Skeletal muscle cell (primary cell): ENCODE results near the gene LCOR.
"Not testable (repeated sequence)": the region's sequence is repeated elsewhere in the genome, so short reads cannot be mapped to it uniquely, and the experiment has no call there.

ENCODE experiments used
- DNase-seq: peaks from one replicate; pipeline ENCODE4 v3.0.0-alpha.2; 2010; ENCODE audit warnings: low read depth
- H3K4me3 ChIP-seq: 2 replicates; pipeline ENCODE4 v1.5.1; 2011; ENCODE audit warnings: low read depth, mild to moderate bottlenecking, control low read depth, low read length, moderate library complexity

Gene LCOR

DNA sequence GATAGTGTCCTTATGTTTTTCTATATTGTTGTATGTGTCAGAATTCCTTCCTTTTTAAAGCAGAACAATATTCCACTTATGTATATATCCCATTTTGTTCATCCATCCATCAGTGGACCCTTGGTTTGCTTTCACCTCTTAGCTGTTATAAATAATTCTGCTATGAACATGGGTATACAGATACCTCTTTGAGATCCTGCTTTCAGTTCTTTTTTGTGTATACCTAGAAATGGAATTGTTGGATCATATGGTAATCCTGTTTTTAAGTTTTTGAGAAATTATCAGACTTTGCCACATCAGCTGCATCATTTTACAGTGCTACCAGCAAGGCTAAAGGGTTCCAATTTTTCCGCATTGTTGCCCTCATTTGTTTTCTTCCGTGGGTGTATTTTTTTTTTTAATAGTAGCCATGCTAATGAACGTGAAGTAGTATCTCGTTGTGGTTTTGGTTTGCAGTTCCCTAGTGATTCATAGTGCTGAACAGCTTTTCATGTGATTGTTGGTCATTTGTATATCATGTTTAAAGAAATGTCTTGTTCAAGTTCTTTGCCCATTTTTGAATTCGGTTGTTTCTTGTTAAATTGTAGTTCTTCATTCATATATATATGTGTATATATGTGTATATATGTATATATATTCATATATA lies 87.8 kb downstream of the LCOR start:
- no peak for DNase-seq
- H3K4me3 ChIP-seq, result no peak overlapping the region

DNA sequence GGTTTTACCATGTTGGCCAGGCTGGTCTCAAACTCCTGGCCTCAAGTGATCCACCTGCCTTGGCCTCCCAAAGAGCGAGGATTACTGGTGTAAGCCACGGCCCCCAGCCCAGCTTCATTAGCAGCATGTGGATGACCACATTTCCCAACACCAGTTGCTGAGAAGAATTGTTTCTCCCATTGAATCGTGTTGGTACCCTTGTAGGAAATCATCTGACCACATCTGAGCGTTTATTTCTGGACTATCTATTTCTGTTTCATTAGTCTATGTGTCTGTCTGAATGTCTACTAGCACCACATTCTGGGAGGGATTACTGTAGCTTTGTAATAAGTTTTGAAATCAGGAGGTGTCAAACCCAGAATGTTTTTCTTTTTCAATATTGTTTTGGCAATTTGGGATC lies 89.6 kb downstream of the LCOR start:
- H3K4me3 ChIP-seq, result no peak overlapping the region
- DNase-seq, result no peak

DNA sequence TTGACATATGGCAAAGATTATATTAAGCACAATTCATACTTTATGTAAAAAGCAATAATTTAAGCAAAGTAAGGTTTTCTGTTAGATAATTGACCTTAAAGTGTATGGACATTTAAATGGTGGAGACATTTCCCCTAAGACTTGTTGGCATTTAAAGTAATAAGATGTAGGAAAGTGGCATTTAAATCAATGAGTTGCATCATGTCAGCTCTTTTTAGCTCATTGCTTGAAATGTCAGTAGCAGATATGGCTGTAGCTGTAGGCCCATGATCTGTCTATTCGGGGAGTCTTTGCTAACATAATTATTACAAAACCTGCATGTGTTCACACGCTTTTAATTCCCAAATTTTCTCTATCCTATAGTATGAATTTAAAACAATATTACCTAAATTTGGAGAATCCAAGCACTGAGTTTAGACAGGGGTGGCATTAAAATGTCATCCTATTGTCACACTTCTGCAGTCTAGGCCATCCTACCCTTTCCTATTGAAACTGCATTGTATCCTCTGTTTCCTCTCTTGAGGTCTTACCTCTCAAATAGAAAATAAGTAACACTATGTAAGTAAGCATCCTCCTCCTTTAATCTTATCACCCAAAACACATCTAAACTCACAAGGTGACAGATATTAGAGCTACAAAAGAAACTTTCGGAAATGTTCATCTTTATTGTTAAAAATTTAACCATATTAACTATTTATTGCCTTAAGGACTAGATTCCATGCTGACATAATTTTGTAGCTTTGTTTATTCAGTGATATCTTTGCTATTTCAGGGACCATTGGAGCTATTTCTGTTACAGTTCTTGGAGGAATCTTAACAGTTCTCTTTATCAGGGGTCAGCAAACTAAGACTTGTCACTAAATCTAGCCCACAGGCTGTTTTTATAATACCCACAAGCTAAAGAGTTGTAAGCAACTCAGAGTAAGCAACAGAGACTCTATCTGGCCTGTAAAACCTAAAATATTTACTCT lies 91.2 kb downstream of the LCOR start:
- DNase-seq, result no peak
- H3K4me3 ChIP-seq, result no peak overlapping the region

DNA sequence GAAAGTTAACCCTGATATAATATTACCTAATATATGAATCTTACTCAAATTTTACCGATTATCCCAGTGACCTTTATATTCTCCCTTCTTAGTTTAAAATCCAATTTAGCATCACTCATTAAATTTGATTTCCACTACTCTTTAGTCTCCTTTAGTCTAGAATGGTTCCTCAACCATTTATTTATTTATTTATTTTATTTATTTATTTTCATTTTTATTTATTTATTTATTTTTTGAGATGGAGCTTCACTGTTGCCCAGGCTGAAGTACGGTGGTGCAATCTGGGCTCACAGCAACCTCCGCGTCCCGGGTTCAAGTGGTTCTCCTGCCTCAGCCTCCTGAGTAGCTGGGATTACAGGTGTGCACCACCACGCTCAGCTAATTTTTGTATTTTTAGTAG lies 92.8 kb downstream of the LCOR start:
- no peak for DNase-seq
- H3K4me3 ChIP-seq, result no peak overlapping the region

DNA sequence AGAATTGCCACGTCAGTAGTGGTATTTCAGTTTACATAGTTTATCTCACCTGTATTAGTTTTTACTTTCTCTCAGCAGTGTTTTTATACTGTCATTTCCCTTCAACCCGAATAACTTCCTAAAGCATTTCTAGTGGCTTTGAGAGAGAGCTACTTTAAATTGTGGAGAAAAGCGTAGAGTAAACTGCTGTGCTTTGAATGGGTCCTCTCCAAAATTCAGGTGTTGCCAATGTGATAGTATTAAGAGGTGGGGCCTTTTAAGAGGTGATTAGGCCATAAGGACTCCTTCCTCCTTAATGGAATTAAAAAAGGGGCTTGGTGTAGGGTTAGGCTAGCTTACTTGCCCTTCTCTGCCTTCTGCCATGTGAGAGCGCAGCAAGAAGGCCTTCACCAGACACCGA lies 98.4 kb downstream of the LCOR start:
- DNase-seq, result no peak
- no peak overlapping the region for H3K4me3 ChIP-seq

DNA sequence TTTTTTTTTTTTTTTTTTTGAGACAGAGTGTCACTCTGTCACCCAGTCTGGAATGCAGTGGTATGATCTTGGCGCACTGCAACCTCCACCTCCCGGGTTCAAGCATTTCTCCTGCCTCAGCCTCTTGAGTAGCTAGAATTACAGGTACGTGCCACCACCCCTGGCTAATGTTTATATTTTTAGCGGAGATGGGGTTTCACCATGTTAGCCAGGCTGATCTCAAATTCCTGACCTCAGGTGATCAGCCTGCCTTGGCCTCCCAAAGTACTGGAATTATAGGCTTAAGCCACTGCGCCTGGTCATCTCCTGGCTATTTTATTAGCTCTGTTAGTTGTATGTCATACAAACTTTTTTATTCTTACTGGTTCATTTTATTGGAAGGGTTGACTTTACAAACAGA lies 103.0 kb downstream of the LCOR start:
- no peak overlapping the region for H3K4me3 ChIP-seq
- DNase-seq, result no peak

DNA sequence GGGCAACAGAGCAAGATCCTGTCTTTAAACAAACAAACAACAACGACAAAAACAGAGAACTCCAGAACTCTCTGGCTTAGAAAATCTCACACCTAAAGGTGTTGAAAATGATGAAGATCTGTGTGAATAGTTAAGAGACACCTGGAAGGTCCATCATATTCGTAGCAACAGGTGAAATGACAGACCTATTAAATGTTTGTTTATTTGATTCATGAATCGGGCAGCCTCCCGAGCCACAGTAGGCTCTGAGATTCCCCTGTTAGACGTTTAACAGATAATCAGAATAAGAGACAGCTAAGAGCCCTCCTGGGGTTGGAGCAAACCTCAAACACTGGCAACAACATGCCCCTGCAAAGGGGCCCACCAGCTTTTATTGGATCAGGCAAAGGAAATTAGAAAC lies 103.7 kb downstream of the LCOR start:
- no peak overlapping the region for H3K4me3 ChIP-seq
- no peak for DNase-seq

DNA sequence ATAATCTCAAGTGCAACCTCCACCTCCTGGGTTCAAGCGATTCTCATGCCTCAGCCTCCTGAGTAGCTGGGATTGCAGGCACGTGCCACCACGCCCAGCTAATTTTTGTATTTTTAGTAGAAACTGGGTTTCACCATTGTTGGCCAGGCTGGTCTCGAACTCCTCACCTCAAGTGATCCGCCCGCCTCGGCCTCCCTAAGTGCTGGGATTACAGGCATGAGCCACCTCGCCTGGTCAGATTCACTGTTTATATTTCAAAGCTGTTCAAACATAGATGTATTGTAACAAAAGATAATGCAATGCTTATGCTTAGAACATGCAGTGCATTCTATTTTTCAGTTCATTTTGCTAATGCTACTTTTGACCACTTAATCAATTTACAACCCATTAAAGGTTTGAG lies 111.1 kb downstream of the LCOR start:
- not testable (repeated sequence) for DNase-seq, H3K4me3 ChIP-seq

DNA sequence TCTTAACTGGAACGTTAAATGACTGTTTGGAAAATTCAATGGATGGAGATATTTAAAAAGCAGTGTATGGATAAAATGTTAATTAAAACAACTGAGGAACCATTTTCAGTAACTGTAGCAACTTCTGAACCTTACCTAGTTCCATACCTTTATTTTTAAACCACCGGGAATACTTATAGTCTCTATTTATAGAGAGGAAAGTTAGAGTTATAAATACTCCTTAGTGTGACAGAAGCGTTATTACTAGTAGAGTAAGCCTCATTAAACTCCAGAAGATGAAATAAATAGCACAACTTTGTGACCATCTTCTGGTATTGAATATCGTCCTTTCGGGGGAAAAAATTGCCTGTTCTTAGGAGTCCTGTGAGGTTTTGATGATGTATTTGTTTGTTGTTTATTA lies 114.9 kb downstream of the LCOR start:
- no peak overlapping the region for H3K4me3 ChIP-seq
- DNase-seq, result no peak

DNA sequence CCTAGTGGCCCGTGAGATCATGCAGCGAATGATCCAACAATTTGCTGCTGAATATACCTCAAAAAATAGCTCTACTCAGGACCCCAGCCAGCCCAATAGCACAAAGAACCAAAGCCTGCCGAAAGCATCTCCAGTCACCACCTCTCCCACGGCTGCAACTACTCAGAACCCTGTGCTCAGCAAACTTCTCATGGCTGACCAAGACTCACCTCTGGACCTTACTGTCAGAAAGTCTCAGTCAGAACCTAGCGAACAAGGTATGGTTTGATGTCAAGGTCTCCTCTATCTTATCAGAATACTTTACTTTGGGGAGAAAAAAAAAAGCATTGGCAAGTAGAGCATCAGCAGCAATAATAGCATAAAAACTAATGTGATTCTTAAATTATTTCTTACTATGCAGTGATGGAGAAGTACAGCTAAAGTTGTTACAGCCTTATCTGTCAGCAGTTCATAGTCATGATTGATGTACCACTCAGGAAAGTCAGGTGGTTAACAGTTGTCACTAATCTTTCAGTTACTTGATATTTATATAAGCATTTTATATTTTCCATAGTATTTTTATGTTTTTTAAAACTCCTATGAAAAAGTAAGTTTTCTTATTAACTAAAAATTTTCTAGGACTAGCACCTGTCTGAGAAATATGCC lies 117.1 kb downstream of the LCOR start:
- DNase-seq, result no peak
- H3K4me3 ChIP-seq, result no peak overlapping the region

DNA sequence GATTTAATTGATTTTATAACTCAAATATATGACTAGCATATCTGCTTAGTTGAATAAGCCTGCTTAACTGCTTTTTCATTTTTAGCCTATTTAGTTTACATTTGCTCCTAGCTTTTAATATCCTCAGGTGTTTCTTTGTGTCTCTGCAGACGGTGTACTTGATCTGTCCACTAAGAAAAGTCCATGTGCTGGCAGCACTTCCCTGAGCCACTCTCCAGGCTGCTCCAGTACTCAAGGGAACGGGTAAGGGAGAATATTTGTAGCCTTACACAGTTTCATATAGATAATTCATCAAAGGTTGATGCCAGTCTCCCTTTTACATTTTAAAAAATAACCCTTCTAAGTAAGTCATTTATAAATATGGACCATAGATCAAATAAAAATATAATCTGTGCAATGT lies 119.9 kb downstream of the LCOR start:
- H3K4me3 ChIP-seq, result no peak overlapping the region
- DNase-seq, result no peak

DNA sequence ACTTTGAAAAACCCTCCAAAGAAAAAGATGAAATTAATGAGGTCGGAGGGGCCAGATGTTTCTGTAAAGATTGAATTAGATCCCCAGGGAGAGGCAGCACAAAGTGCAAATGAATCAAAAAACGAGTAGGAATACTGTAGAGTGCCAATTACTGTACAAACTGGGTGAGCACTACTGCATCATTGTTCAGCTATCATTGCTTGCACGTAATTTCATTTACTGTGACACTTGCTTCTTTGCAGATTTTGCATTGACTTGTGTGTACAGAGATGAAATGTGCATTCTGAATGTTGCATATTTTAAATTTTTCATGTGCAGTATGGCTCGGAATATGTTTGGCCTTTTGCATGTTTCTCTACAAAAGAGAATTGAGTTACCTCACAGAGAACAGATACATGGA lies 123.7 kb downstream of the LCOR start:
- DNase-seq, result no peak

DNA sequence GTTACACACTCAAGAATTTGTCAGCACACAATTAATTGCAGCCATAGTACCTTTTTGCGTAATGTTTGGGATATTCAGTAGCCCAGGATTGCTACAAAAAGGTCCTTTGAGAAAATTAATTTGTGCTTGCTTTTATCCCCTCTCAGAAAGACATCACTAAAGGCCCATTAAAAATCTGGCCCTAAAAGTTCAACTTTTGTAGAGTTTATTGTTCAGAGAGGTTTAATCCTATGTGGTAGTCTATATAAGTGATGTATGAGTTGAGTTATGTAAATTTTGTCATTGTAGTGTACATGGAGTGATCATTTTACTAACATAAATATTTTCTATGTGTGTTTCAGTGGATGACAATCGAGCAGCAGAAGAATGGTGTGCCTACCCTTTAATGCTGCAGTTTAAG lies 126.0 kb downstream of the LCOR start:
- no peak overlapping the region for H3K4me3 ChIP-seq
- DNase-seq, result no peak

More for the DNA sequence above, 123.7 kb downstream of the LCOR start:
- no peak overlapping the region for H3K4me3 ChIP-seq

DNA sequence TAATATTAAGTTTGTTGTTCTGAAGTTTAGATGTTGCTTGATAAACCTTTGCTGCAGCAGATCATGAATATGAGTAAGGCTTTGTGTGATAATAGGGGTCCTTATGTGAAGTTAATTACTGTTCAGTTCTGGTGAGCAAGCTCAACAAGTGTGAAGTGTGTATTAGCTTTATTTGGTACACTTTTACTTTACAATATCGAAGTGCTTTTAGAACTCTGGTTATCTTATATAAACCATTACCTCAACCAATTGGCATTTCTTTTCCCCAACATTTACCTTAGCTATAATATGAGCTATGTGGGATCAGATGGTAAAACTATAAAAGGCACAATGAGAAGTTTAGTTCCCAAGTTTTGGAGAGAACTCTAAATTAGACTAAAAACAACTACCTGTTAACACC lies 127.6 kb downstream of the LCOR start:
- H3K4me3 ChIP-seq, result no peak overlapping the region
- no peak for DNase-seq

DNA sequence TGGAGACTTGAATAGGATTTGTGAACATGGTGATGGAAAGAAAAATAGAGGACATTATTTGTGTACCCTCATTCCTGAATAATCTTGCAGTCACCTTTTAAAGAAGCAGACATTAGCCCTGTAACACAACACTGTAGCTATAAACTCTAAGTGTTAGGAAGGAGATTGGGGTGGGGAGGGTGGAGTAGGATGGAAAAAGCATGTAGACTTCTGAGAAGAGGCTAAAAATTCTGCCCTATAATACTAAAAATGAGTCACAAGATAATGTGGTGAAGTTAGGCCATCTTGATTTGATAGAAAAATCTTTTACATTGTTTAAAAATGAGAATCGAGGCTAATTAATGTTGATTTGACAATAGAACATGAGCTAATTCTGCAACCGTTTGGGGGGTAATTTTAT lies 128.8 kb downstream of the LCOR start:
- H3K4me3 ChIP-seq, result no peak overlapping the region
- DNase-seq, result no peak

DNA sequence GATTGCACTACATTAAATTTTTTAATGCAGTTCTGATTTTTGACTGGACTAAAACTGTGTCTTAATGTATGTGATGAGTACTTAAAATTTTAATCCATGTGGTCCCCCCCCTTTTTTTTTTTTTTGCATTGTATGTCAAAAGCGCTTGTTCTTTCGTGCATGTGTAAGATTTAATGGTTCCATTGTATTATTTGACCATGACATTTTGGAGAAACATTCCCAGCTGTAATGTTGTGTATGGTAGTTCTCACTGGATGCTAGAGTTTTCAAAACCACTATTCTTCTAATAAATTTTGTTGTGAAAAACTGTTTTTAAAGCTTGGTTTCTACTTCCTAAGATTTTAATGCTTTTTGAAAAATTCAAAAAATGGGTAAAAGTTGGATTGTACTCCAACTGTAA lies 132.0 kb downstream of the LCOR start:
- DNase-seq, result no peak
- H3K4me3 ChIP-seq, result no peak overlapping the region

DNA sequence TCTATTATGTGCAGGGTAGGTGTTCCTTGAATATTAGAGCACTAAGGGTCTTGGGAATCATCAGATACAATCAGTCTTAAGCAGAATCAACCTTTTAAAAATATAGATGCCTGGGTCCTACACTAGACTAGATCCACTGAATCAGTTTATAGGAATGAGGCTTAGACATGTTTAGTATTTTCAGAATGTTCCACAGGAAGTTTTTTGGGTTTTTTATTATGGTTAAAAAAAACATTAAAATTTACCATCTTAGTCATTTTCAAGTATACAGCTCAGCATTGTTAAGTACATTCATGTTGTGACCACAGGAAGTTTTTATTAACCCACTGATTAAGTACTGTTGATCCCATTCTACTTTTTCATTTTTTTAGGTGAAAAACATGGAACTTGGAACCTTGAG lies 135.7 kb downstream of the LCOR start:
- no peak overlapping the region for H3K4me3 ChIP-seq
- DNase-seq, result no peak

DNA sequence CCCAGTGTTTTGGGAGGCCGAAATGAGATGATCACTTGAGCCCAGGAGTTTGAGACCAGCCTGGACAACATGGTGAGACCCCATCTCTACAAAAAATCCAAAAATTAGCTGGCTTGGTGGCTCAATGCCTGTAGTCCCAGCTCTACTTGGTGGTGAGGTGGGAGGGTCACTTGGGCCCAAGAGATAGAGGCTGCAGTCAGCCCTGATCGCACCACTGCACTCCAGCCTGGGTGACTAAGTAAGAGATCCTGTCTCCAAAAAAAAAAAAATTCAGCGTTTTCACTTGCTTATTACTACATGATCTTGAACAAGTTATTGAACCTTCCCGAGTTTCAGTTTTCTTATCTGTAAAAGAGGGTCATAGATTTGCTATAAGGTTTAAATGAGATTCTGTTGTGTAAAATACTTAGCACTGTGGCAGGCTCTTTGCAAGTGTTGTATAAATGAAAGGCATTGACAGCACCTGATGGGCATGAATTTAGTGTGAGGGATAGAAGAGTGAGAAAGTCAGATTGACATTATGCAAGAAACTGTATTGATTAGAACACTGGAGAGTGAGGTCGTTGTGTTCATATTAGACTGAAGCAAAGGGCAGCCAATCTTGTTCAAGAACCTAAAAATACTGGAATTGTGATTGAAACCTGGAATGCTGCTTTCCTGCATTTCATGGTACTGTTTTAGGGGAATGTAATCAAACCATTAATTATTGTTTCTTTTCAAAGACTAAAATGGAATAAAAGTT lies 136.8 kb downstream of the LCOR start:
- H3K4me3 ChIP-seq, result no peak overlapping the region

DNA sequence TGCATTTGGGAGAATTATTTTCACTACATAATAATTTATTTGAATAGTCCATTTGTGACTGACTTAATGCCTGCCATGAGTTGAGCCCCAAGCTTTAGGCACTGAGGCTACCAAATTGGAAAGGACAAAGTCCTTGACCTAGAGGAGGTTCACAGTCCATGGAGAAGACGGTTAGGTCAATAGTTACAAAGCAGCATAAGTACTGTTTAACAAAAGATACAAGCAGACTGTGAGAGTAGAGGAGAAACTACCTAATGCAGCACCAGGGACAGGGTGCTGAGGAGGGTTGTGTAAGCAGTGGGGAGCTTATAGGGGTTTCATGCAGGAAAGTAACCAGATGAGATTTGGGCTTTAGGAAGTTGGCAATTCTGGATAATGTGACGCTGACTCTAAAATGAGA lies 139.2 kb downstream of the LCOR start:
- no peak overlapping the region for H3K4me3 ChIP-seq
- DNase-seq, result no peak

More for the DNA sequence above, 136.8 kb downstream of the LCOR start:
- no peak for DNase-seq

DNA sequence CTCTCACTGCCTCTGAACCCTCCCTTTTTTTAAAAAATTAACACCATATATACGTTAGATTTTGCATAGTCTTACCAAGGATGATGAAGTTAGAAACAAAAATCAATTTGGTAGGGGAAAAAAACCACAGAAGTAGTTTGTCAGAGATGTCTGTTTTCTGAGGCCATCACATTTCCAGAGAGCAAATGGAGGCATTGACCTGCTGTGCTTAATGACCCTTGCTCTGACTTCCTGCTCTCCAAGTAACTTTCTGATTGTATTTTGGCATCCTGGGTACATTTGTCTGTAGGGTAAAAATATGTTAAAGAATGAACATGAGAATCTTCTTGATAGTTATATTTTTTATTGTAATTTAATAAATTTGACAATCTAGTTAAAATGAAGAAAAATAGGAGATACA lies 140.2 kb downstream of the LCOR start:
- no peak overlapping the region for H3K4me3 ChIP-seq
- no peak for DNase-seq
